Measurements from ENCODE around the gene GRID1. TPM values are rescaled to one million over a fixed set of nuclear protein-coding genes. Genes with fewer than 3 reads are reported as not detected.

The GRID1 gene
- total and polyA plus RNA-seq, 10 of the 15 experiments (the other 5 are each of a cell fraction or from before 2014, with no cell fraction given) = 0.04 to 0.62 (median 0.08) TPM; not detected in 5

GRCh38 chr10:86127274-86127819, 239.2 kb downstream of the GRID1 start:
- TF ChIP-seq TCF3 (IDR thresholded peaks at IDR 0.05; ENCODE audit: borderline replicate concordance, insufficient read depth, low read depth, low read length) (no peak), SMAD1 (IDR thresholded peaks at IDR 0.05; ENCODE audit: low read depth, partially characterized antibody) (no peak), EZH2 (IDR thresholded peaks at IDR 0.05; ENCODE audit: borderline replicate concordance, control insufficient read depth, low read depth, low read length) (no peak), E2F4 (IDR thresholded peaks at IDR 0.05; ENCODE audit: low read depth, low read length) (no peak)
- no peak overlapping the region for H3K4me2 ChIP-seq (ENCODE audit: control insufficient read depth, insufficient read depth)
- RAD21 ChIA-PET (ENCODE audit: unreplicated experiment) = no interaction called here
- BruUV-seq (replicated peaks) = no TSS peak
- H3K36me3 ChIP-seq (ENCODE audit: control insufficient read depth in 2 of 2, insufficient read depth in 2 of 2, low read length in 1 of 2) = no peaks in the 10 kb centered on the region
- in situ Hi-C loops (cut with MboI) = no loop called here
- H3K9ac ChIP-seq (ENCODE audit: control insufficient read depth, insufficient read depth, low read length) = no peak overlapping the region
- H4K20me1 ChIP-seq (ENCODE audit: control insufficient read depth, insufficient read depth) = no peaks in the 10 kb centered on the region
- no peak for FAIRE-seq
- H3K4me1 ChIP-seq (ENCODE audit: control insufficient read depth, insufficient read depth, low read length) = no peaks in the 10 kb centered on the region
- SMC1A ChIA-PET (ENCODE audit: uncharacterized antibody, unreplicated experiment) = no interaction called here
- H3K4me3 ChIP-seq = no peak overlapping the region
- 7% methylated on average over 7 of the region's 8 CpGs for WGBS (ENCODE audit: insufficient coverage, insufficient replicate concordance, low lambda C conversion rate, missing lambda C conversion rate)
- H3K79me2 ChIP-seq (ENCODE audit: control insufficient read depth, insufficient read depth, low read length) = no peaks in the 10 kb centered on the region
- CTCF ChIA-PET = interaction anchor here (0.5 kb wide), 1 partner anchor 507 kb away, joined by 3 read pairs; no protein-coding TSS in a partner anchor
- no peak overlapping the region for H2AFZ ChIP-seq (ENCODE audit: control insufficient read depth, low read depth, low read length)
- intact Hi-C loops (cut with micrococcal nuclease; ENCODE audit: unreplicated experiment) = no loop called here
- H3K9me3 ChIP-seq (replicated peaks; ENCODE audit: control insufficient read depth, insufficient read depth, low read length) = no peaks in the 10 kb centered on the region; the same call in 2 of the 3 replicates
- ATAC-seq = no peak
- H3K27me3 ChIP-seq (replicated peaks in 1 of 2; ENCODE audit: control insufficient read depth in 2 of 2, insufficient read depth in 2 of 2, low read length in 1 of 2) = no peaks in the 10 kb centered on the region; a peak in 2 of 4 replicates
- H3K27ac ChIP-seq (ENCODE audit: control insufficient read depth, insufficient read depth) = no peak overlapping the region
- POLR2A ChIA-PET = no interaction called here
- no peak for DNase-seq (ENCODE audit: low read depth, low spot score)

- Histone ChIP-seq H2AFZ (ENCODE audit: control insufficient read depth, low read depth, low read length) (no peak overlapping the region), H3K4me3 (no peak overlapping the region), H3K9me3 (replicated peaks; ENCODE audit: control insufficient read depth, insufficient read depth, low read length) (no peaks in the 10 kb centered on the region; the same call in 2 of the 3 replicates), H3K79me2 (ENCODE audit: control insufficient read depth, insufficient read depth, low read length) (no peaks in the 10 kb centered on the region), H3K4me1 (ENCODE audit: control insufficient read depth, insufficient read depth, low read length) (no peaks in the 10 kb centered on the region), H3K27ac (ENCODE audit: control insufficient read depth, insufficient read depth) (no peak overlapping the region), H3K9ac (ENCODE audit: control insufficient read depth, insufficient read depth, low read length) (no peak overlapping the region), H3K27me3 (replicated peaks in 1 of 2; ENCODE audit: control insufficient read depth in 2 of 2, insufficient read depth in 2 of 2, low read length in 1 of 2) (no peaks in the 10 kb centered on the region; a peak in 1 of 4 replicates), H3K4me2 (ENCODE audit: control insufficient read depth, insufficient read depth) (no peak overlapping the region), H4K20me1 (ENCODE audit: control insufficient read depth, insufficient read depth) (no peaks in the 10 kb centered on the region), H3K36me3 (ENCODE audit: control insufficient read depth in 2 of 2, insufficient read depth in 2 of 2, low read length in 1 of 2) (no peaks in the 10 kb centered on the region)
- no peak for DNase-seq (ENCODE audit: low read depth, low spot score)
- intact Hi-C loops (cut with micrococcal nuclease; ENCODE audit: unreplicated experiment) = no loop called here
- FAIRE-seq = no peak
- BruUV-seq (replicated peaks) = no TSS peak
- no peak for TF ChIP-seq EED (IDR thresholded peaks at IDR 0.05; ENCODE audit: low read depth)
- no peak for TF ChIP-seq E4F1 (IDR thresholded peaks at IDR 0.05; ENCODE audit: borderline replicate concordance, partially characterized antibody)
- SMC1A ChIA-PET (ENCODE audit: uncharacterized antibody, unreplicated experiment) = interaction anchor here (1.3 kb wide), 1 partner anchor 14 kb away, joined by 3 read pairs; no protein-coding TSS in a partner anchor
- CTCF ChIA-PET = no interaction called here
- in situ Hi-C loops (cut with MboI) = no loop called here
- ATAC-seq = no peak
- RAD21 ChIA-PET (ENCODE audit: unreplicated experiment) = no interaction called here
- POLR2A ChIA-PET = no interaction called here
- 0% methylated on average over 4 of the region's 4 CpGs for WGBS (ENCODE audit: insufficient coverage, insufficient replicate concordance, low lambda C conversion rate, missing lambda C conversion rate)
Measured at GRCh38 chr10:86124734-86125133, 241.9 kb downstream of the GRID1 start.
